Pons (tissue), 1 donor: Measurements from ENCODE around the gene PTTG1.
A peak's percentile ranks its signal among the peaks of the same experiment; 100 is the strongest.
"Not testable (repeated sequence)": the region's sequence is repeated elsewhere in the genome, so short reads cannot be mapped to it uniquely, and the experiment has no call there.

Experiments used
- DNase-seq: peaks from one replicate; pipeline ENCODE4 v3.0.0-alpha.2; 2016; ENCODE audit warnings: low spot score

PTTG1 gene

GRCh38 chr5:160423099-160423498 lies 1.4 kb downstream of the PTTG1 start:
- no peak for DNase-seq

DNA sequence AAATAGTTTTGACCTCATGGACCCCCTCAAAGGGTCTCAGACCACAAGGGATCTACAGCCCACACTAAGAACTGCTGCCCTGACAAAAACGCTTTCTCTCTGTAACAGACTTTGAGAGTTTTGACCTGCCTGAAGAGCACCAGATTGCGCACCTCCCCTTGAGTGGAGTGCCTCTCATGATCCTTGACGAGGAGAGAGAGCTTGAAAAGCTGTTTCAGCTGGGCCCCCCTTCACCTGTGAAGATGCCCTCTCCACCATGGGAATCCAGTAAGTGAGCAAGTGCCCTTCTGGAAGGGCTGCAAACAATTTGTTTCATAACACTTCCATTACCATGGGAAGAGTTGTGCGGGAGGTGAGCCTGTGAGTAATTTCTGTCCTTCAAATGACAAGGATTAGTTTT lies 6.0 kb downstream of the PTTG1 start:
- DNase-seq, result no peak

- no peak for DNase-seq
Observed at GRCh38 chr5:160432196-160432595, 10.5 kb downstream of the PTTG1 start.

DNA sequence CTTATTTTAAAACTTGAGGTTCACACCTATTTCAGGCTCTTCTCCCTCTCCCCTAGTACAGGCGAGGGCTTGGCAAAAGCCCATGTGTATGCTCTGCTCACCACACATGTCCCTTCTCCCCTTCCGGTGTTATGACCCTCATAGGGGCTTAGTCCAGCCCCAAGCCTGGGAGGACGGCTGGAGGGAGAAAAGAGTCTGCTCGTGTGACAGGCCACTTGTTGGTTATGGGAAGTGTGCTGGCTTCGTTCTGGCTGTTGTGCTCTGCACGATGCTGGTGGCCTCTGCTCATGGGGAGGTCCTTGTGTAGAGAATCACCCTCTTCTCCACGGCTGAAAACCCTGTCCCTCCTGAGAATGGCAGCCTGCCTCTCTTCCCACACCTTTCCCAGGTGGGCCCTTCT lies 11.1 kb downstream of the PTTG1 start:
- DNase-seq, result no peak

DNA sequence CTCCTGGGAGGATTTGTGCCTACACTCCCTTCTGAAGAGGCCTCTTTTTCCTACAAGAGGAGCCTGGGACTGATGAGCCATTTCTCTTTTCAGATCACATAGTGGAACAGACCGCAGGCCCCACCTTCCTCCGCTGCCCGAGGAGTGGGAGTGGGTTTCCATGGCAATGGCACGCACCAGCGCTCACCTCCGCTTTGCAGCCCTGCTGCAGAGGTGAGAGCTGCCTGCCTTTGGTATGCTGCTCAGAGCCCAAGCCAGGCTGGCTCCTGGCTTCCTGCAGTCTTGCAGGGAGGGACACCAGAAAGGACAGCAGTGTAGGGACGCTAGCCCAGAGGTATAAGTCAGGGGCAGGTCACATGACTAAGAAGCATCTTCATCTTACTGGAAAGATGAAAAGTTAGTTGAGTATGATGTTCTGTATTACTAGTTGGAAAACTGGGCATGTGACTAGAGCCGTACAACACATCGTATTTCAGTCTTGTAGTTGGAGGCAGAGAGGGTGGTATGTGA lies 12.4 kb downstream of the PTTG1 start:
- DNase-seq, result no peak

DNA sequence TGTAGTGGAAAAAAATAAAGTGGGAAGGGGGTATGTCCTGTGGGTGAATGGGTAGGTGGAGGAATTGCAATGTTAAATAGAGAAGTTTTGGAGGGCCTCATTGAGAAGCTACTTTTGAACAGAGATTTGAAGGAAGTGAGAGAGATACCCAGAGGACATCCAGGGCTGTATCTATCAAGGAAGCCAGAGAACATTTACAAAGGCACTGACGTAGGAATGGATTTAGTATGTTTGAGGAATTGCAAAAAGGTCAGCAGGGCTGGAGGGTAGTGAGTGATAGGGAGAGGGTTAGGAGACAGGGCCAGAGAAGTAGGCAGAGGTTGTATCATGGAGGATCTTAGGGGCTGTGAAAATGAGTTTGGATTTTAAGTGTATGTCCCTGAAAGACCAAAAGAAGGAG lies 13.9 kb downstream of the PTTG1 start:
- DNase-seq, result no peak

DNA sequence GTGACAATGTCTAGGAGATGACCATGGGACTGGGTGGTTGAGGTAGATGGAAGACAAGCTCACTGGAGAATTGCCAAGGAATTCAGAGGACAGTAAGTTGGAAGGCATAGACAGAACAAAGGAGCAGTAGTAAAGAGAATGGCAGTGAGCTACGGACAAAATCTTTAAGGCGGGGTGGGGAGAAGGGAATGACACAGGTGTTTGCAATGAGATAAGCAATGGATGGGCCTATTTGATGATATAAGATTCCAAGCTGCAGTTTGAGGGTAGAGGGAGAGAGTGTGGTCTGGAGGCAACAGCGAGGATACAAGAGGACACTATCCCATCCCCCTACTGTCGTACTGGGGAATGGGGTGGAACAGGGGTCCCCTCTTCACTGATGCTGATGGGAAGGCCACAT lies 14.4 kb downstream of the PTTG1 start:
- no peak for DNase-seq

- not testable (repeated sequence) for DNase-seq
Observed at GRCh38 chr5:160436661-160437060, 15.0 kb downstream of the PTTG1 start.

- DNase-seq, result no peak
Observed at GRCh38 chr5:160437271-160437670, 15.6 kb downstream of the PTTG1 start.

- peak; percentile 78 for DNase-seq
Observed at GRCh38 chr5:160438316-160439204, 16.9 kb downstream of the PTTG1 start.

- DNase-seq, result peak; percentile 82
Observed at GRCh38 chr5:160439205-160439600, 17.5 kb downstream of the PTTG1 start.

- DNase-seq, result no peak
Observed at GRCh38 chr5:160441311-160441781, 19.7 kb downstream of the PTTG1 start.

DNA sequence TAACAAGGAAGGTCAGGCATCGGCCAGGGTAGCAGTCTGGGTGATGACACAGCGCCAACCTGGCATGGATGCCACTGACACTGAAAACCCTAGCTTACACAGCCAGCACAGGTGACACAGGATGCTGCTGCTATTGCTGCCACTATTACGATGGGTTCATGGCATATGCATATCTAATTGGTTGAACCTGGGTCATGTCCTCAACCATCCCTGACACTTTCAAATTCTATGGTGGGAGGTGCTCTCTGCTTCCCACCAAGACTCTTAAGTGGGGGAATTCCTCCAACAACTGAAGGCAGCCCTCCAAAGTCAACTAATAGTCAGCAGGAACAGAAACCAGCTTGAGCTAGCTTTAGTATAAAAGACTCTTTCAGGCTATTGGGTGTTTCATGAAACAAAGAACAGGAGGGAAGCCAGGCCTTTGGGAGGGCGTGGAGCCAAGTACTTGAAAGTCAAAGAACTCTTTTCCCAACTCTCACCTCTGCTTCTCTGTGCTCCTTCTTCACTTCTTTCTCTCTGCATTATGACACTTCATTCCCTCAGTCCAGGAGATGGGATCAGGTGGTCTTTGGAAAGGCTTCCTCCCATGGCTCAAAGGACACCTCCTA lies 21.3 kb downstream of the PTTG1 start:
- DNase-seq, result peak; percentile 39

GRCh38 chr5:160444407-160444806 lies 22.8 kb downstream of the PTTG1 start:
- no peak for DNase-seq

GRCh38 chr5:160445132-160445531 lies 23.5 kb downstream of the PTTG1 start:
- no peak for DNase-seq

DNA sequence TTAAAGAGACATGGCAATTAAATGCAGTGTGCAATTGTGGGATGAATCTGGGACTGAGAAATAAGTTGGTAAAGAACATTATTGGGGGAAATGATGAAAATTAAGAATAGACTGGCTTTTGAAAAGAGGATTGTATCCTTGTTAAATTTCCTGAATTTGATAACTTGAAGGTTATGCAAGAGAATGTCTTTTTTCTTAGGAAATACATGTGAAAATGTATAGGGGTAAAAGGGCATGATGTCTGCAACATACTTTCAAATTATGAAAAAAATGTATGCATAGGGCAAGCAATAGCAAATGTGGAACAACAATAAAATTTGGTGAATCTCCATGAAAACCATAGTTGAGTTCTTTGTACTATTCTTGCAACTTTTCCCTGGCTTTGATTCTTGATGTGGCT lies 24.1 kb downstream of the PTTG1 start:
- no peak for DNase-seq

- DNase-seq, result no peak
Observed at GRCh38 chr5:160448886-160449285, 27.2 kb downstream of the PTTG1 start.

GRCh38 chr5:160449458-160449857 lies 27.8 kb downstream of the PTTG1 start:
- no peak for DNase-seq

- DNase-seq, result no peak
Observed at GRCh38 chr5:160450164-160450932, 28.7 kb downstream of the PTTG1 start.

DNA sequence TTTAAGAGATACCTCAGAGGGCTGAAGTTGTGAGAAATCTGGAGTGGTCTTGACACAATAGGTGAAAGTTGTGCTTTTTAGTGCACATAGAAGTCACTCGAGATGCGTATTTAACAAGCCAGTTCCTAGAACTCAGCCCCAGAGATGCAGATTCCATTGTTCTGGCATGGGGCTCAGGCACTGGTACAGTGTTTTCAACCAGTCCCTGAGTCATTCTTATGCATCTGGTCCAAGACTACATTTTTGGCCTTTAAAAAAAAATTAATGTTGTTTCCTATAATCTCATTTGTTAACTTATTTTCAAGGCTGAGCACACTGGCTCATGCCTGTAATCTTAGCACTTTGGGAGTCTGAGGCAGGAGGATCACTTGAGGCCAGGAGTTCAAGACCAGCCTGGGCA lies 29.6 kb downstream of the PTTG1 start:
- no peak for DNase-seq

- DNase-seq, result no peak
Observed at GRCh38 chr5:160452036-160452435, 30.4 kb downstream of the PTTG1 start.

DNA sequence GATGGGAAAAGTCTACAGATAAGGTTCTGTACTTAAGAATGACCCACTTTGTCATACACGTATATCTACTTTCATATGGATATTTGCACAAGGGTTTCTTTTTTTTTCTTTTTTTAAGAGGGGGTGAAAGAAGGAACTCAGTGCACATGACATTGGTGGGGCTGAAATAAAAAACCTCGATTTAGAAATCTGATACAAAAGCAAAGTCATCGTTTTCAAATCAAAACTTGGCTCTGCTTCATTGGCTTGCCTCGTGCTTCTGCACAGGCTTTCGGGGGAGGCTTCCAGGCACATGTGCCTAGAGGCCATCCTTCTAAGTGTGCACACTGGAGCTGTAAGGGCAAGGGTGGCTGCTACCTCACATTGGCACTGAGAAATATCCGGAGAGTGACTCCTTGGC lies 31.1 kb downstream of the PTTG1 start:
- no peak for DNase-seq

GRCh38 chr5:160453751-160454150 lies 32.1 kb downstream of the PTTG1 start:
- DNase-seq, result no peak
